Measurements from ENCODE around the gene CORO2B. TPM values are rescaled to one million over a fixed set of nuclear protein-coding genes. Genes with fewer than 3 reads are reported as not detected.

The CORO2B gene
- total RNA-seq, 4 donors from 2014 or later, result 1.3 to 18.2 (median 7.0) TPM

DNA sequence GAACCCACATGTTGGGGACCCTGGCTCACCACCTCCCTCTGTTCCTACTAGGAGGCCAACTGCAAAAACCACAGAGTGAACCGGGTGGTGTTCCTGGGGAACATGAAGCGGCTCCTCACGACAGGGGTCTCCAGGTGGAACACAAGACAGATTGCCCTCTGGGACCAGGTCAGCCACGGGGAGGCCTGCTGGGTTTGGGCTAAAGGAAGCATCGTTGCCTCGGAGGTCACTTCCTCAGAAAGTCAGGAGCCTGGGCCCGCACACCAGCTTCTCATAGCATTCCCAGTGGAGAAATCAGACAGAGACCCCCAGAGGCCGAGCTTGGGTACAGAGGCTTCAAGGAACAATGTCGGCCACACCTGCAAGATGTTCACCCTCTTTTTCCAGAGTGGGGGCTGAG lies 135.1 kb downstream of the CORO2B start:
- TF ChIP-seq POLR2A (IDR thresholded peaks at IDR 0.05), result no peak
- TF ChIP-seq, protein P1, sequence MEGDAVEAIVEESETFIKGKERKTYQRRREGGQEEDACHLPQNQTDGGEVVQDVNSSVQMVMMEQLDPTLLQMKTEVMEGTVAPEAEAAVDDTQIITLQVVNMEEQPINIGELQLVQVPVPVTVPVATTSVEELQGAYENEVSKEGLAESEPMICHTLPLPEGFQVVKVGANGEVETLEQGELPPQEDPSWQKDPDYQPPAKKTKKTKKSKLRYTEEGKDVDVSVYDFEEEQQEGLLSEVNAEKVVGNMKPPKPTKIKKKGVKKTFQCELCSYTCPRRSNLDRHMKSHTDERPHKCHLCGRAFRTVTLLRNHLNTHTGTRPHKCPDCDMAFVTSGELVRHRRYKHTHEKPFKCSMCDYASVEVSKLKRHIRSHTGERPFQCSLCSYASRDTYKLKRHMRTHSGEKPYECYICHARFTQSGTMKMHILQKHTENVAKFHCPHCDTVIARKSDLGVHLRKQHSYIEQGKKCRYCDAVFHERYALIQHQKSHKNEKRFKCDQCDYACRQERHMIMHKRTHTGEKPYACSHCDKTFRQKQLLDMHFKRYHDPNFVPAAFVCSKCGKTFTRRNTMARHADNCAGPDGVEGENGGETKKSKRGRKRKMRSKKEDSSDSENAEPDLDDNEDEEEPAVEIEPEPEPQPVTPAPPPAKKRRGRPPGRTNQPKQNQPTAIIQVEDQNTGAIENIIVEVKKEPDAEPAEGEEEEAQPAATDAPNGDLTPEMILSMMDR (IDR thresholded peaks at IDR 0.05), result no peak
- H3K27me3 ChIP-seq, result no peaks in the 10 kb centered on the region
- no peak overlapping the region for H3K4me3 ChIP-seq
- H3K9me3 ChIP-seq, result no peaks in the 10 kb centered on the region
- no peaks in the 10 kb centered on the region for H3K4me1 ChIP-seq
- no peak overlapping the region for H3K27ac ChIP-seq
- no peaks in the 10 kb centered on the region for H3K36me3 ChIP-seq
- intact Hi-C loops (cut with DNase I; ENCODE audit: low total_unique reads), result no loop called here
- no peak for DNase-seq

DNA sequence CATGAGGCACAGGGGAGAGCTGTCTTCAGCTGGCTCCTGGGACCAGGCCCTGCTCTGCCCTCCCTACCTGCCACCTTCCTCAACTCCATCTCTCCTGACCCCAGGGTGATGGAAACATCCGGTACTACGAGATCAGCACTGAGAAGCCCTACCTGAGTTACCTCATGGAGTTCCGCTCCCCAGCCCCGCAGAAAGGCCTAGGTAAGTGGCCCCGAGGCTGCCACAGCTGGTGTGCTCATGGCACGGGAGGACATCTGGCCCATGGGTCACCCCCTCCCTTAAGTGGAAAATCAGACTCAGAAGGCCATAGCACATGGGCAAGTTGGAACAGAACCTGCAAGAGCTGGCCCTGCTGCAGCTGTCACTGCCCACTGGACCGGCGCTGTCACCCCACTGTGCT lies 136.3 kb downstream of the CORO2B start:
- Histone ChIP-seq H3K9me3 (no peaks in the 10 kb centered on the region), H3K27me3 (no peaks in the 10 kb centered on the region), H3K27ac (no peak overlapping the region), H3K36me3 (no peaks in the 10 kb centered on the region), H3K4me1 (no peaks in the 10 kb centered on the region), H3K4me3 (no peak overlapping the region)
- TF ChIP-seq POLR2A (IDR thresholded peaks at IDR 0.05), result no peak
- no peak for DNase-seq
- intact Hi-C loops (cut with DNase I; ENCODE audit: low total_unique reads), result no loop called here

DNA sequence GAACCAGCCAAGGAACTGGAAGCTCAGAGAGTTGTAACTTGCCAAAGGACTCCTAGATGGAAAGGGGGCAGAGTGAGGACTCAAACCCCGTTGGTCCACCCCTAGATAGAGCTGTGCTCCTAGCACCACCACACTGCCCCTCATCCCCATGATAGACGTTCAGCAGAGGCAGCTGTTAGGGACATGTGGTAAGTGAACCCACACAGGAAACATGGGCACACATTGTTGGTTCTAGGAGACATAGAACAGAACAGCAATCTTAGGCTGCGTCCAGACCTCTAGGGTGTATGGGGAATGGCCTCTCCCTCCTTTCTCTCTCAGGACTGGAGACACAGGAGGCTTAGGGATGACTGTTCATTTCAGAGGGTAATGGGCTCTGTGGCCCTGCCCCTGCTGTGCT lies 139.2 kb downstream of the CORO2B start:
- no peak overlapping the region for H3K4me3 ChIP-seq
- no peaks in the 10 kb centered on the region for H3K9me3 ChIP-seq
- H3K36me3 ChIP-seq, result no peaks in the 10 kb centered on the region
- TF ChIP-seq, protein P1 (IDR thresholded peaks at IDR 0.05), result no peak
- no peak for TF ChIP-seq POLR2A (IDR thresholded peaks at IDR 0.05)
- H3K27ac ChIP-seq, result no peak overlapping the region
- no peak for DNase-seq
- no peaks in the 10 kb centered on the region for H3K4me1 ChIP-seq
- no peaks in the 10 kb centered on the region for H3K27me3 ChIP-seq
- intact Hi-C loops (cut with DNase I; ENCODE audit: low total_unique reads), result no loop called here

DNA sequence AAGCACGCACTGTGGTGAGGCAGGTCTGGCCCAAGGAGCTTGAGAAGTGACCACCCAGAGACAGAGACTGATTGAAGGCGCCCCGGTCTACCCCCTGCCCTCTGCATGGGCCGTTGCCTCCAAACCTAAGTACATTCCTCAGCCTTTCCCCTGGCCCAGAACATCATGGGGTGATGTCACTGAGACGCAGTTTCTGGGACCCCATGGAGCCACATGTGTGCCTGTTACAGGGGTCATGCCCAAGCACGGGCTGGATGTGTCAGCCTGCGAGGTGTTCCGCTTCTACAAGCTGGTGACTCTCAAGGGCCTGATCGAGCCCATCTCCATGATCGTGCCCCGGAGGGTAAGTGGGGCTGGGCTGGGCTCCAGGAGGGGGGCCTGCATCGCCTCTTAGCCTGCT lies 139.7 kb downstream of the CORO2B start:
- Histone ChIP-seq H3K36me3 (no peaks in the 10 kb centered on the region), H3K4me1 (no peaks in the 10 kb centered on the region), H3K4me3 (no peak overlapping the region), H3K27ac (no peak overlapping the region), H3K9me3 (no peaks in the 10 kb centered on the region), H3K27me3 (no peaks in the 10 kb centered on the region)
- intact Hi-C loops (cut with DNase I; ENCODE audit: low total_unique reads), result no loop called here
- no peak for DNase-seq
- TF ChIP-seq, protein P1 (IDR thresholded peaks at IDR 0.05), result no peak
- TF ChIP-seq POLR2A (IDR thresholded peaks at IDR 0.05), result no peak

DNA sequence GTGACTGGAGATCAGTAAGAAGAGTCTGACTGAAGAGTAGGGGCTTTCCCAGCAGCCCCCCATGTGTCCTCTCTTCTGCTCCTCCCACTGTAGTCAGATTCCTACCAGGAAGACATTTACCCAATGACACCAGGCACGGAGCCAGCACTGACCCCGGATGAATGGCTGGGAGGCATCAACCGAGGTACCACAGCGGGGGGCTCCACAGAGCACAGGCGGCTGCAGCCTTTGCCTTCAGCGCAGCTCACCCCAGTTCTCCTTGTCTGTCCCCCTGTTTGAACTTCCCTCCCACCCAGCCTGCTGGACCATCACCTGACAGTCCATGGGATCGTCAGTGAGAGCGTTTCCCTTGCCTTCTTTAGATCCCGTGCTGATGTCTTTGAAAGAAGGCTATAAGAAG lies 140.3 kb downstream of the CORO2B start:
- no peaks in the 10 kb centered on the region for H3K36me3 ChIP-seq
- intact Hi-C loops (cut with DNase I; ENCODE audit: low total_unique reads), result no loop called here
- TF ChIP-seq, protein P1 (IDR thresholded peaks at IDR 0.05), result no peak
- TF ChIP-seq POLR2A (IDR thresholded peaks at IDR 0.05), result no peak
- H3K9me3 ChIP-seq, result no peaks in the 10 kb centered on the region
- no peak overlapping the region for H3K27ac ChIP-seq
- H3K27me3 ChIP-seq, result no peaks in the 10 kb centered on the region
- no peak overlapping the region for H3K4me3 ChIP-seq
- no peak for DNase-seq
- no peaks in the 10 kb centered on the region for H3K4me1 ChIP-seq

DNA sequence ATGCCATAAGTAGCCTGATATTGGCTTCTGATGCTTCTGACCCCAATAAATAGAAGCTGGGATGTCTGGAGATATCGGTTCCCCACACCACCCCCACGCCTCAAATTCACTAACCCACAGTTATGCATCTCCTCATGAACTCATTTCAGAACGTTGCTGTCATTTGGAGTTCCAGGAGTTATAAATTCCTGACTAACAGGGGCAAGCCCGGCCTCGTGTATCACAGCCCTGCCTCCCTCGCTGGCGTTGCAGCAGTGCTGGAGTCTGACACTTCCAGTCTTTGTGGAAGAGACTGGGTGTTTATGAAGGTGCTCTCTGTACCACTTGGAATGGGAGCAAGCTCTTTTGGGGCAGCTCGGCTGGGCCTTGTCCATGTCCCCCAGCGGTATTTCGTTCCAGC lies 140.9 kb downstream of the CORO2B start:
- no peak for DNase-seq
- Histone ChIP-seq H3K4me3 (no peak overlapping the region), H3K27me3 (no peaks in the 10 kb centered on the region), H3K4me1 (no peaks in the 10 kb centered on the region), H3K9me3 (no peaks in the 10 kb centered on the region), H3K27ac (peak overlapping the region in 1 of 2 donors; percentile 4), H3K36me3 (no peaks in the 10 kb centered on the region)
- TF ChIP-seq, protein P1 (IDR thresholded peaks at IDR 0.05), result no peak
- TF ChIP-seq POLR2A (IDR thresholded peaks at IDR 0.05), result no peak
- intact Hi-C loops (cut with DNase I; ENCODE audit: low total_unique reads), result no loop called here

Data from uterus (tissue), 4 donors.